ENCODE data around the gene PAX2.

DNA sequence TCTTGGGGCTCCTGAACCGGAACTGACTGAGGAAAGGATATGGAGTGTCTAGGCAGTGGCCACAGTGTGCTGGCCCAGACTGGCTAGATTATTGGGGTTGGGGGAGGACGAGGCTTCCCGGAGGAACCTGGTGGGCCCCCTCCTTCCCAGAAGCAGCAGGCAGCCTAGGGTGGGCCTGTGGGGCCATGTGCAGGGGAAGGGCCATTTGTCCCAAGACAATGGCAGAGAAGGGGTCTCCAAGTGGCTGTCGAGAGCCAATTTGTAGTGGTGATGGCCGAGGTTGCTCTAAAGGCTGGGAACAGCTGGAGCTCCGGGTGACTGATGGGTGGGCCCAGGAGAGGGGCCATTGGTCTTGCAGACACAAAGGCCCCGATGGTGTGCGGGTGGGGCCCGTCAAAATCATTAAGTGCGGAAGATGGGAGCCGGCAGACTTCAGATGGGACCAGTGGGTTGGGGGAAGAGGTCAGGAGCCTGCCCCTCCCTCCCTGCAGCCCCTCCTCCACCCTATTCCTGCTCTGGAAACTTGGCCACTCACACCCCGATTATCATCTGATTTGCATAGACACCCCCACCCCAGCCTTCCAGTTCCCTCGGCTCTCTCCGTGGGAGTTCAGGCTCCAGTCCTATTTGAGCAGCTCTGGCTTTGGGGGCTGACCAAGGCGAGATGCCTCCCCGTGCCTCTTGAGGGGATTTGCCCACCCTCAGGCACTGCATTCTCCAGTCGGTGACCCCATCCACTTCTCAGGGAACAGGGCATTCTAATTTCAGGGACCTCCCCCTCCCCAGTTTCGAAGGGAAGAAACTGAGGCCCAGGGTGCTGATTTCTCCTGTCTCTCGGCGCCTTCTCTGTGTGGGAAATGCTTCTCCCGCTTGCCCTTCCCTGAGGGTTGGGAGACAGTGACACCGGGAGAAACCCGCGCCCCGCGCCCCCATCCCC, 36.0 kb upstream of the PAX2 start:
- TF ChIP-seq, protein P1, sequence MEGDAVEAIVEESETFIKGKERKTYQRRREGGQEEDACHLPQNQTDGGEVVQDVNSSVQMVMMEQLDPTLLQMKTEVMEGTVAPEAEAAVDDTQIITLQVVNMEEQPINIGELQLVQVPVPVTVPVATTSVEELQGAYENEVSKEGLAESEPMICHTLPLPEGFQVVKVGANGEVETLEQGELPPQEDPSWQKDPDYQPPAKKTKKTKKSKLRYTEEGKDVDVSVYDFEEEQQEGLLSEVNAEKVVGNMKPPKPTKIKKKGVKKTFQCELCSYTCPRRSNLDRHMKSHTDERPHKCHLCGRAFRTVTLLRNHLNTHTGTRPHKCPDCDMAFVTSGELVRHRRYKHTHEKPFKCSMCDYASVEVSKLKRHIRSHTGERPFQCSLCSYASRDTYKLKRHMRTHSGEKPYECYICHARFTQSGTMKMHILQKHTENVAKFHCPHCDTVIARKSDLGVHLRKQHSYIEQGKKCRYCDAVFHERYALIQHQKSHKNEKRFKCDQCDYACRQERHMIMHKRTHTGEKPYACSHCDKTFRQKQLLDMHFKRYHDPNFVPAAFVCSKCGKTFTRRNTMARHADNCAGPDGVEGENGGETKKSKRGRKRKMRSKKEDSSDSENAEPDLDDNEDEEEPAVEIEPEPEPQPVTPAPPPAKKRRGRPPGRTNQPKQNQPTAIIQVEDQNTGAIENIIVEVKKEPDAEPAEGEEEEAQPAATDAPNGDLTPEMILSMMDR (IDR thresholded peaks at IDR 0.05) = no peak
- TF ChIP-seq POLR2A (IDR thresholded peaks at IDR 0.05) = no peak
